K562 (cell line): ENCODE results near the gene AGBL1. TPM values are rescaled to one million over a fixed set of nuclear protein-coding genes. Genes with fewer than 3 reads are reported as not detected.

Experiments used
- ATAC-seq: fragments of 200-7000 bp; cut with Tn5 transposase; 3 replicates; pipeline ENCODE4 v1.9.1; 2020; ENCODE audit warnings: moderate library complexity
- BruUV-seq: library from RNA; stranded (reverse); fragments of 400-500 nt; replicated peaks from 2 replicates; lab custom pipeline; 2021; lab: Mats Ljungman, UMichigan
- CTCF ChIA-PET: fragments of 300-600 bp; formaldehyde crosslinking; extraction: SDS; loops from one replicate; lab custom pipeline; 2021; ENCODE audit warnings: low intra/inter-chr PET ratio; lab: Yijun Ruan, JAX
- POLR2A ChIA-PET: fragments of 300-600, 350-650 bp; sonication (Branson Sonifier 250); formaldehyde crosslinking; extraction: SDS; loops from one replicate; lab custom pipeline; 2021; ENCODE audit warnings: antibody characterized with exemption, inconsistent platforms; lab: Yijun Ruan, JAX
- DNase-seq, 4 experiments: peaks; one replicate each; pipeline versions ENCODE4 v3.0.0 to v3.0.0-alpha.2; 2011 to 2018; ENCODE audit warnings: low spot score in 3 of 4, mixed read lengths in 3 of 4; ENCODE audit errors: extremely low read depth in 1 of 4
- FAIRE-seq: peaks from 2 replicates; lab custom pipeline; 2011; peaks lifted over from hg19 to GRCh38; lab: Jason Lieb, UNC
- H2AFZ ChIP-seq: 2 replicates; pipeline ENCODE4 v1.6.0; 2011; ENCODE audit warnings: low read depth, low read length, control low read depth, inconsistent platforms
- H3K27ac ChIP-seq: fragments of 200-600 bp; 3 replicates; pipeline ENCODE4 v1.8.0; 2011; ENCODE audit warnings: low read depth, mild to moderate bottlenecking, control low read depth, inconsistent platforms, low read length, moderate library complexity, mixed read lengths; ENCODE audit errors: extremely low read depth
- H3K27me3 ChIP-seq, 2 experiments: fragments of 300-600 bp in 1 of 2; 2 replicates in 1 of 2; 3 replicates in 1 of 2; pipeline versions ENCODE4 v1.6.0 to v1.8.0; 2011; ENCODE audit warnings: inconsistent platforms in 2 of 2, low read length in 2 of 2, mild to moderate bottlenecking in 1 of 2, mixed read lengths in 1 of 2, moderate library complexity in 1 of 2; ENCODE audit not compliant: control insufficient read depth in 2 of 2, insufficient read depth in 2 of 2
- H3K36me3 ChIP-seq: fragments of 300-600 bp; 3 replicates; pipeline ENCODE4 v1.8.0; 2011; ENCODE audit warnings: mild to moderate bottlenecking, low read length, inconsistent platforms; ENCODE audit not compliant: control insufficient read depth, insufficient read depth
- H3K4me1 ChIP-seq, 2 experiments: fragments of 200-600 bp in 1 of 2; replicated peaks in 1 of 2; 2 replicates in 1 of 2; 3 replicates in 1 of 2; pipeline versions ENCODE4 v1.5.1 to v1.8.0; 2011; ENCODE audit warnings: inconsistent platforms in 2 of 2, low read length in 2 of 2, mild to moderate bottlenecking in 1 of 2, mixed read lengths in 1 of 2, moderate library complexity in 1 of 2; ENCODE audit not compliant: control insufficient read depth in 2 of 2, insufficient read depth in 2 of 2
- H3K4me2 ChIP-seq: 2 replicates; pipeline ENCODE4 v1.6.1; 2011; ENCODE audit warnings: low read length, control low read depth, inconsistent platforms, mixed read lengths; ENCODE audit not compliant: insufficient read depth
- H3K4me3 ChIP-seq: fragments of 200-600 bp; sonication (generic), shearing (Covaris generic); 2 replicates; pipeline ENCODE4 v1.5.1; 2016; ENCODE audit warnings: control low read depth, inconsistent platforms
- H3K79me2 ChIP-seq: fragments of 200-600 bp; 3 replicates; pipeline ENCODE4 v1.8.0; 2011; ENCODE audit warnings: low read length, inconsistent platforms; ENCODE audit not compliant: control insufficient read depth, insufficient read depth
- H3K9ac ChIP-seq, 2 experiments: 2 replicates each; pipeline versions ENCODE4 v1.6.0 to v1.6.1; 2011; ENCODE audit warnings: low read depth in 2 of 2, low read length in 2 of 2, control low read depth in 1 of 2, inconsistent platforms in 1 of 2, mild to moderate bottlenecking in 1 of 2, mixed read lengths in 1 of 2; ENCODE audit not compliant: insufficient read depth in 1 of 2
- H3K9me1 ChIP-seq: one replicate; pipeline ENCODE4 v1.6.0; 2011; ENCODE audit warnings: inconsistent platforms, mild to moderate bottlenecking, low read length, moderate library complexity; ENCODE audit not compliant: control insufficient read depth, insufficient read depth
- H3K9me3 ChIP-seq: replicated peaks from 2 replicates; pipeline ENCODE4 v1.5.1; 2011; ENCODE audit warnings: low read depth, low read length, inconsistent platforms; ENCODE audit not compliant: control insufficient read depth, insufficient read depth
- H4K20me1 ChIP-seq: replicated peaks from 2 replicates; pipeline ENCODE4 v1.6.1; 2011; ENCODE audit warnings: low read length, inconsistent platforms, mixed read lengths; ENCODE audit not compliant: control insufficient read depth, insufficient read depth
- BCLAF1 ChIP-seq, 2 experiments: fragments of 450-650 bp in 1 of 2; IDR thresholded peaks; 2 replicates each; pipeline ENCODE4 v1.6.1; 2011 to 2017; ENCODE audit warnings: low read depth in 2 of 2, antibody characterized with exemption in 1 of 2, borderline replicate concordance in 1 of 2, low read length in 1 of 2, mild to moderate bottlenecking in 1 of 2, mixed read lengths in 1 of 2; ENCODE audit not compliant: control insufficient read depth in 1 of 2
- DACH1 ChIP-seq: fragments of 450-650 bp; IDR thresholded peaks from 2 replicates; pipeline ENCODE4 v1.6.1; 2018; ENCODE audit not compliant: partially characterized antibody
- MCM2 ChIP-seq: fragments of 450-650 bp; IDR thresholded peaks from 2 replicates; pipeline ENCODE4 v1.6.1; 2017; ENCODE audit warnings: low read depth, mild to moderate bottlenecking
- WGBS: fragments of 100-300 bp; shearing (Covaris generic); methylation state at CpG from one replicate; pipeline ENCODE4 v1.1.6; 2016; ENCODE audit warnings: low coverage, mixed read lengths; ENCODE audit not compliant: insufficient coverage; ENCODE audit errors: missing lambda C conversion rate; 5-methylcytosine and 5-hydroxymethylcytosine counted together
- in situ Hi-C: fragments of 300-500 bp; cut with MboI; formaldehyde crosslinking; loops from 4 replicates; pipeline ENCODE4 v1.15.0; 2018; ENCODE audit warnings: inconsistent platforms, mixed read lengths
- intact Hi-C: fragments of 100-400 bp; cut with micrococcal nuclease; formaldehyde crosslinking; loops from 2 replicates; pipeline ENCODE4 v1.14.2; 2022
- polyA plus RNA-seq, 8 experiments: library from polyadenylated mRNA; depleted of rRNA in 4 of 8; stranded (reverse) in 5 of 8; unstranded in 3 of 8; fragments of >200 nt; fragmentation: Nextera tagmentation in 2 of 8; fragmentation: Illumina TruSeq in 1 of 8; extraction: Ambion mirVana in 2 of 8; extraction: Trizol in 1 of 8; gene quantifications; 2 replicates each; pipeline versions ENCODE4 v1.2.1 to v1.2.3, GENCODE V29; 2011 to 2014; ENCODE audit warnings: inconsistent platforms in 1 of 8, missing spikeins in 1 of 8
- total RNA-seq, 7 experiments: library from RNA; depleted of rRNA in 6 of 7; stranded (reverse); fragments of >200 nt in 6 of 7; fragmentation: Illumina TruSeq in 2 of 7; extraction: Trizol in 2 of 7; gene quantifications; 2 replicates each; pipeline versions ENCODE4 v1.2.1 to v1.2.3, GENCODE V29; 2011 to 2021; ENCODE audit warnings: low replicate concordance in 1 of 7
- TF ChIP-seq, protein P1 (sequence below): sonication (generic); formaldehyde crosslinking; IDR thresholded peaks from 2 replicates; pipeline ENCODE4 v1.8.1; 2023; ENCODE audit warnings: mild to moderate bottlenecking, missing genetic modification reagents
- TF ChIP-seq, protein P2 (sequence below): fragments of 250-450 bp; sonication (Bioruptor Pico); IDR thresholded peaks from 2 replicates; pipeline ENCODE4 v1.8.0; 2022; ENCODE audit warnings: moderate library complexity, mild to moderate bottlenecking, inconsistent platforms
- TF ChIP-seq, protein P3 (sequence below): fragments of 450-650 bp; formaldehyde crosslinking; IDR thresholded peaks from 2 replicates; pipeline ENCODE4 v1.4.0; 2020; ENCODE audit warnings: mild to moderate bottlenecking, moderate library complexity
- TF ChIP-seq, protein P4 (sequence below): IDR thresholded peaks from 2 replicates; pipeline ENCODE4 v1.6.1; 2016; ENCODE audit warnings: missing genetic modification characterization, missing compliant biosample characterization

AGBL1 gene
- total and polyA plus RNA-seq, 9 of the 15 experiments (the other 6 are each of a cell fraction or from before 2014, with no cell fraction given): not detected

DNA sequence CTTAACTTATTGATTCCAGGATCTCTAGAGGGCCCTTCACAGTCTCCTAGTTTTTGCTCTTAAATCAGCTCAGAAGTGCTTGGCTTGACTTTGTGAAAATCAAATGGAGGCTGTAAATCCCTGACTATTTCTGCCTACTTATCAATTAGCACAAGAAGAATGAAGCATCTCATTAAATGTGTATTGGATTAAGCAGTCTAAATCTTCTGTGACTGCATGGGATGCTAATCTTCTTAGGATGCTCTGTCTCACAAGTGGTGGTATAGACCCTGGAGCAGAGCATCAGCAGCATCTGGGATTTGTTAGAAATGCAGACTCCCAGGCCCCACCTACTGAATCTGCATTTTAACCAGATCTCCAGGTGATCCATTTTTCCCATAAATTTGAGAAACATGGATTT, 488.7 kb downstream of the AGBL1 start (continued):
- TF ChIP-seq, protein P1, sequence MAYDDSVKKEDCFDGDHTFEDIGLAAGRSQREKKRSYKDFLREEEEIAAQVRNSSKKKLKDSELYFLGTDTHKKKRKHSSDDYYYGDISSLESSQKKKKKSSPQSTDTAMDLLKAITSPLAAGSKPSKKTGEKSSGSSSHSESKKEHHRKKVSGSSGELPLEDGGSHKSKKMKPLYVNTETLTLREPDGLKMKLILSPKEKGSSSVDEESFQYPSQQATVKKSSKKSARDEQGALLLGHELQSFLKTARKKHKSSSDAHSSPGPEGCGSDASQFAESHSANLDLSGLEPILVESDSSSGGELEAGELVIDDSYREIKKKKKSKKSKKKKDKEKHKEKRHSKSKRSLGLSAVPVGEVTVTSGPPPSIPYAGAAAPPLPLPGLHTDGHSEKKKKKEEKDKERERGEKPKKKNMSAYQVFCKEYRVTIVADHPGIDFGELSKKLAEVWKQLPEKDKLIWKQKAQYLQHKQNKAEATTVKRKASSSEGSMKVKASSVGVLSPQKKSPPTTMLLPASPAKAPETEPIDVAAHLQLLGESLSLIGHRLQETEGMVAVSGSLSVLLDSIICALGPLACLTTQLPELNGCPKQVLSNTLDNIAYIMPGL (CRISPR knock-in tag): no peak
- TF ChIP-seq, protein P2, sequence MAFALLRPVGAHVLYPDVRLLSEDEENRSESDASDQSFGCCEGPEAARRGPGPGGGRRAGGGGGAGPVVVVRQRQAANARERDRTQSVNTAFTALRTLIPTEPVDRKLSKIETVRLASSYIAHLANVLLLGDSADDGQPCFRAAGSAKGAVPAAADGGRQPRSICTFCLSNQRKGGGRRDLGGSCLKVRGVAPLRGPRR (CRISPR knock-in tag): no peak
- TF ChIP-seq, protein P3, sequence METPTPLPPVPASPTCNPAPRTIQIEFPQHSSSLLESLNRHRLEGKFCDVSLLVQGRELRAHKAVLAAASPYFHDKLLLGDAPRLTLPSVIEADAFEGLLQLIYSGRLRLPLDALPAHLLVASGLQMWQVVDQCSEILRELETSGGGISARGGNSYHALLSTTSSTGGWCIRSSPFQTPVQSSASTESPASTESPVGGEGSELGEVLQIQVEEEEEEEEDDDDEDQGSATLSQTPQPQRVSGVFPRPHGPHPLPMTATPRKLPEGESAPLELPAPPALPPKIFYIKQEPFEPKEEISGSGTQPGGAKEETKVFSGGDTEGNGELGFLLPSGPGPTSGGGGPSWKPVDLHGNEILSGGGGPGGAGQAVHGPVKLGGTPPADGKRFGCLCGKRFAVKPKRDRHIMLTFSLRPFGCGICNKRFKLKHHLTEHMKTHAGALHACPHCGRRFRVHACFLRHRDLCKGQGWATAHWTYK (CRISPR knock-in tag): no peak

- H2AFZ ChIP-seq: no peak overlapping the region
- WGBS: 0% methylated on average over 9 of the region's 9 CpGs
- FAIRE-seq: no peak
- ATAC-seq: no peak
- no TSS peak for BruUV-seq
- no peak overlapping the region for H3K4me2 ChIP-seq
- H3K79me2 ChIP-seq: no peaks in the 10 kb centered on the region
- H4K20me1 ChIP-seq: no peaks in the 10 kb centered on the region
- H3K9me3 ChIP-seq: no peaks in the 10 kb centered on the region
- in situ Hi-C loops: no loop called here
- H3K9ac ChIP-seq: no peak overlapping the region
- H3K4me3 ChIP-seq: no peak overlapping the region
- ChIA-PET POLR2A (no interaction called here), CTCF (no interaction called here)
- H3K4me1 ChIP-seq: no peaks in the 10 kb centered on the region
- H3K27ac ChIP-seq: no peak overlapping the region
- H3K27me3 ChIP-seq: no peaks in the 10 kb centered on the region
- DNase-seq: no peak
- no peaks in the 10 kb centered on the region for H3K9me1 ChIP-seq
- H3K36me3 ChIP-seq: no peaks in the 10 kb centered on the region
- intact Hi-C loops: no loop called here
- TF ChIP-seq MCM2: no peak
- no peak for TF ChIP-seq BCLAF1 (IDR thresholded peaks at IDR 0.05; ENCODE audit: borderline replicate concordance in 1 of 2, control insufficient read depth in 1 of 2, low read depth in 2 of 2, low read length in 1 of 2)
- no peak for TF ChIP-seq DACH1
- TF ChIP-seq, protein P4, sequence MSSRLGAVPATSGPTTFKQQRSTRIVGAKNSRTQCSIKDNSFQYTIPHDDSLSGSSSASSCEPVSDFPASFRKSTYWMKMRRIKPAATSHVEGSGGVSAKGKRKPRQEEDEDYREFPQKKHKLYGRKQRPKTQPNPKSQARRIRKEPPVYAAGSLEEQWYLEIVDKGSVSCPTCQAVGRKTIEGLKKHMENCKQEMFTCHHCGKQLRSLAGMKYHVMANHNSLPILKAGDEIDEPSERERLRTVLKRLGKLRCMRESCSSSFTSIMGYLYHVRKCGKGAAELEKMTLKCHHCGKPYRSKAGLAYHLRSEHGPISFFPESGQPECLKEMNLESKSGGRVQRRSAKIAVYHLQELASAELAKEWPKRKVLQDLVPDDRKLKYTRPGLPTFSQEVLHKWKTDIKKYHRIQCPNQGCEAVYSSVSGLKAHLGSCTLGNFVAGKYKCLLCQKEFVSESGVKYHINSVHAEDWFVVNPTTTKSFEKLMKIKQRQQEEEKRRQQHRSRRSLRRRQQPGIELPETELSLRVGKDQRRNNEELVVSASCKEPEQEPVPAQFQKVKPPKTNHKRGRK (tag): no peak
Measured at GRCh38 chr15:86570738-86571137, 491.1 kb downstream of the AGBL1 start.
